HepG2 (cell line): ENCODE data around the gene GNPAT. TPM values are rescaled to one million over a fixed set of nuclear protein-coding genes. Genes with fewer than 3 reads are reported as not detected.

Experiments used
- ATAC-seq: fragments of 200-7000 bp; cut with Tn5 transposase; 3 replicates; pipeline ENCODE4 v1.9.1; 2020; ENCODE audit warnings: mild to moderate bottlenecking, moderate library complexity
- BruUV-seq: library from RNA; stranded (reverse); fragments of 400-500 nt; replicated peaks from 2 replicates; lab custom pipeline; 2021; lab: Mats Ljungman, UMichigan
- CTCF ChIA-PET: fragments of 300-600 bp; formaldehyde crosslinking; extraction: SDS; loops from one replicate; lab custom pipeline; 2021; ENCODE audit warnings: low total read pairs, inconsistent platforms, low intra/inter-chr PET ratio; lab: Yijun Ruan, JAX
- POLR2A ChIA-PET: fragments of 350-600 bp; sonication (Branson Sonifier 250); formaldehyde crosslinking; loops from one replicate; lab custom pipeline; 2020; ENCODE audit warnings: antibody characterized with exemption, inconsistent platforms; lab: Yijun Ruan, JAX
- DNase-seq: peaks from one replicate; pipeline ENCODE4 v3.0.0-alpha.2; 2015; ENCODE audit warnings: low spot score
- FAIRE-seq: peaks from 3 replicates; lab custom pipeline; 2011; peaks lifted over from hg19 to GRCh38; lab: Jason Lieb, UNC
- H2AFZ ChIP-seq: one replicate; pipeline ENCODE4 v1.6.1; 2011; ENCODE audit warnings: low read length, inconsistent platforms
- H3K27ac ChIP-seq: fragments of 300-600 bp; 3 replicates; pipeline ENCODE4 v1.8.0; 2011; ENCODE audit warnings: mixed run types, mild to moderate bottlenecking, mixed read lengths, low read length, inconsistent platforms; ENCODE audit not compliant: insufficient read depth; ENCODE audit errors: extremely low read length
- H3K27me3 ChIP-seq, 2 experiments: fragments of 200-600 bp in 1 of 2; 2 replicates in 1 of 2; 3 replicates in 1 of 2; pipeline versions ENCODE4 v1.6.0 to v1.8.0; 2011; ENCODE audit warnings: low read length in 2 of 2, mild to moderate bottlenecking in 2 of 2, moderate library complexity in 2 of 2, inconsistent platforms in 1 of 2; ENCODE audit not compliant: insufficient read depth in 2 of 2, control insufficient read depth in 1 of 2
- H3K36me3 ChIP-seq, 2 experiments: fragments of 200-600 bp in 1 of 2; replicated peaks in 1 of 2; 2 replicates in 1 of 2; 3 replicates in 1 of 2; pipeline versions ENCODE4 v1.5.1 to v1.8.0; 2011; ENCODE audit warnings: low read length in 2 of 2, inconsistent platforms in 1 of 2; ENCODE audit not compliant: insufficient read depth in 2 of 2, control insufficient read depth in 1 of 2
- H3K4me1 ChIP-seq: 2 replicates; pipeline ENCODE4 v1.5.1; 2012; ENCODE audit warnings: low read length, inconsistent platforms; ENCODE audit not compliant: insufficient read depth
- H3K4me2 ChIP-seq: 2 replicates; pipeline ENCODE4 v1.6.0; 2011; ENCODE audit warnings: low read depth, low read length, inconsistent platforms
- H3K4me3 ChIP-seq, 3 experiments: fragments of 200-600 bp in 1 of 3; sonication (generic), shearing (Covaris generic) in 1 of 3; replicated peaks in 1 of 3; 2 replicates each; pipeline ENCODE4 v1.5.1; 2011 to 2016; ENCODE audit warnings: low read length in 3 of 3, inconsistent platforms in 2 of 3, low read depth in 2 of 3, mild to moderate bottlenecking in 2 of 3, control low read depth in 1 of 3, mixed read lengths in 1 of 3; ENCODE audit not compliant: insufficient read depth in 1 of 3
- H3K79me2 ChIP-seq: one replicate; pipeline ENCODE4 v1.6.1; 2011; ENCODE audit warnings: low read length, inconsistent platforms; ENCODE audit not compliant: insufficient read depth
- H3K9ac ChIP-seq: 2 replicates; pipeline ENCODE4 v1.6.0; 2011; ENCODE audit warnings: mild to moderate bottlenecking, low read depth, low read length, inconsistent platforms; ENCODE audit not compliant: insufficient read depth
- H3K9me3 ChIP-seq: 2 replicates; pipeline ENCODE4 v1.5.1; 2012; ENCODE audit warnings: mild to moderate bottlenecking, low read length
- H4K20me1 ChIP-seq: 2 replicates; pipeline ENCODE4 v1.6.0; 2011; ENCODE audit warnings: inconsistent platforms, mild to moderate bottlenecking, low read length, moderate library complexity; ENCODE audit not compliant: insufficient read depth
- GTF2F1 ChIP-seq: fragments of 150-350 bp; IDR thresholded peaks from 2 replicates; pipeline ENCODE4 v1.6.1; 2014; ENCODE audit warnings: low read length
- IRF2 ChIP-seq: IDR thresholded peaks from 2 replicates; pipeline ENCODE4 v1.6.1; 2018; ENCODE audit warnings: missing genetic modification reagents, missing compliant biosample characterization
- PAXIP1 ChIP-seq: sonication (generic); formaldehyde crosslinking; conservative IDR thresholded peaks from 2 replicates; pipeline ENCODE4 v1.4.0; 2020; ENCODE audit warnings: mild to moderate bottlenecking, missing genetic modification reagents, moderate library complexity
- SSRP1 ChIP-seq: IDR thresholded peaks from 2 replicates; pipeline ENCODE4 v1.6.1; 2016; ENCODE audit warnings: control low read depth
- THAP9 ChIP-seq: sonication (generic); formaldehyde crosslinking; IDR thresholded peaks from 2 replicates; pipeline ENCODE4; 2020; ENCODE audit warnings: missing genetic modification reagents, mild to moderate bottlenecking, borderline replicate concordance
- WGBS: methylation state at CpG from one replicate; pipeline ENCODE4 v1.1.6; 2017; ENCODE audit warnings: low lambda C conversion rate; 5-methylcytosine and 5-hydroxymethylcytosine counted together
- in situ Hi-C: cut with HindIII; loops from 2 replicates; pipeline ENCODE4 v1.10.0; 2017; ENCODE audit warnings: low pct_unique_long_range_greater_than_20kb; ENCODE audit not compliant: extremely low pct_ligation_motif_present
- intact Hi-C: fragments of 100-400 bp; cut with micrococcal nuclease; formaldehyde crosslinking; loops from one replicate; pipeline ENCODE4 v1.10.0; 2022; ENCODE audit not compliant: unreplicated experiment
- polyA plus RNA-seq, 8 experiments: library from polyadenylated mRNA; depleted of rRNA in 3 of 8; stranded (reverse) in 7 of 8; unstranded in 1 of 8; fragments of >200 nt; fragmentation: Illumina TruSeq in 4 of 8; extraction: Trizol in 4 of 8; gene quantifications; 2 replicates each; pipeline versions ENCODE4 v1.2.1 to v1.2.3, GENCODE V29; 2011 to 2016; ENCODE audit warnings: low read depth in 4 of 8, missing spikeins in 1 of 8, mixed read lengths in 1 of 8; ENCODE audit not compliant: insufficient read depth in 1 of 8
- total RNA-seq, 5 experiments: library from RNA; depleted of rRNA; stranded (reverse); fragments of >200 nt; fragmentation: Illumina TruSeq; extraction: Trizol; gene quantifications; 2 replicates each; pipeline ENCODE4 v1.2.3, GENCODE V29; 2016; ENCODE audit warnings: low read depth in 1 of 5

GNPAT gene
- total and polyA plus RNA-seq, 2 of the 13 experiments (the other 11 are each of a cell fraction or from before 2014, with no cell fraction given) = 58.3 to 114 TPM

- ATAC-seq (no peak), FAIRE-seq (no peak), DNase-seq (no peak)
- no peak for TF ChIP-seq THAP9 (CRISPR knock-in tag)
- no peak for TF ChIP-seq PAXIP1
- no peak for TF ChIP-seq SSRP1 (CRISPR knock-in tag)
- TF ChIP-seq GTF2F1 = no peak
- no peak for TF ChIP-seq IRF2 (CRISPR knock-in tag)
- Histone ChIP-seq H3K79me2 (no peaks in the 10 kb centered on the region), H3K4me3 (no peak overlapping the region), H3K9me3 (no peaks in the 10 kb centered on the region), H4K20me1 (no peaks in the 10 kb centered on the region), H3K4me1 (no peaks in the 10 kb centered on the region), H3K27ac (no peak overlapping the region), H2AFZ (no peak overlapping the region), H3K9ac (no peak overlapping the region), H3K27me3 (no peaks in the 10 kb centered on the region), H3K36me3 (peaks cover 15 to 56% of the 10 kb centered on the region in 2 experiments), H3K4me2 (no peak overlapping the region)
- WGBS = 96% methylated on average over 3 of the region's 3 CpGs
- in situ Hi-C loops (no loop called here), intact Hi-C loops (no loop called here)
- no TSS peak for BruUV-seq
- ChIA-PET CTCF (no interaction called here), POLR2A (no interaction called here)
Measured at GRCh38 chr1:231272173-231272572, 31.2 kb downstream of the GNPAT start.
